ENCODE measurements around the gene ASF1B. TPM values are rescaled to one million over a fixed set of nuclear protein-coding genes. Genes with fewer than 3 reads are reported as not detected.

The ASF1B gene
- polyA plus RNA-seq, 4 donors, result 3.1 to 26.2 (median 10.3) TPM

DNA sequence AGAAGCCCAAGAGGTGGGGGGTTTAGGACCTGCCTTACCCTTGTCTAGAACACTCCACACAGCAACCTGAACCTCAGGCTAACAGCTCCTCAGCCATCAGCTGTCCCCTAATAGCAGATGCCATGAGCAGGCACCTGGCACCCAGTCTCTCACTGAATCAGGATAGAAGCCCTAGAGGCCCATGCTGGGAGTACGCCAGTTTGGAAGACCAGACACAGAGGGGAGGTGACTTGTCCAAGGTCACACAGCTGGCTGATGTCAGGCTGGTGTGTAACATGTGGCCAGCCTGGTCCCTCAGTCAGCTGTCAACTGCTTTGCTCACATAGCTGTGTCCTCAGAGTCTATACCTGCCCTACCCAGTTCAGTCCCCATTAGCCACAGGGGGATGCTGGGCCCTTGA, 33.1 kb downstream of the ASF1B start:
- H3K9me3 ChIP-seq (ENCODE audit: control insufficient read depth in 2 of 2, insufficient read depth in 1 of 2, low read depth in 1 of 2, low read length in 1 of 2), result no peaks in the 10 kb centered on the region
- DNase-seq, result no peak
- no peak overlapping the region for H3K4me3 ChIP-seq (ENCODE audit: low read depth in 1 of 3, low read length in 3 of 3)
- no peaks in the 10 kb centered on the region for H3K27me3 ChIP-seq (ENCODE audit: control insufficient read depth in 3 of 3, insufficient read depth in 3 of 3, low read length in 3 of 3)
- H3K36me3 ChIP-seq (ENCODE audit: control insufficient read depth in 3 of 3, insufficient read depth in 2 of 3, low read depth in 1 of 3, low read length in 3 of 3), result peaks cover 5 to 77% (median 14%) of the 10 kb centered on the region in 3 donors
- WGBS, 3 donors, result 88 to 100% (median 97%) methylated on average over 1 of the region's 1 CpG
- H3K27ac ChIP-seq (ENCODE audit: low read depth in 1 of 3, low read length in 2 of 3), result no peak overlapping the region
- no peaks in the 10 kb centered on the region for H3K4me1 ChIP-seq (ENCODE audit: control insufficient read depth in 3 of 3, insufficient read depth in 2 of 3, low read depth in 1 of 3, low read length in 2 of 3)
- FAIRE-seq, result no peak

DNA sequence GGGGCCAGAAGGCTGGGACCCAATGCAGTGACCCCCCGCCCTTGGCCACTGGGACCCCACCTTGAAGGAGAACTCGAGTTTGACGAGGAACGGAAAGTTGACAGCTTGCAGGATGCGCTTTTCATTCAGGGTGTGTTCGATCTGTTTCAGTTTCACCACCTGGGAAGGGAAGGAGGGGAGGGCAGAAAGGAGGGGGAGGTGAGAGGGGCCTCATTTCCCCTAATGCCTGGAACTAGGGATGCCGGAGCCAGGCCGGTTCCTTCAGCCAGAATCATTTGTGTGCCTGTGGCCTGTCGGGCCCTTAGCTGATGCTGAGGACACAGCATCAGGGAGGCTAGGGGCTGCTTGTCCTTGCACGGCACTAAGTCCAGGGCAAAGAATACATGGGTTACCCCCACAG, 33.6 kb downstream of the ASF1B start:
- Histone ChIP-seq H3K4me3 (ENCODE audit: low read depth in 1 of 3, low read length in 3 of 3) (no peak overlapping the region), H3K9me3 (ENCODE audit: control insufficient read depth in 2 of 2, insufficient read depth in 1 of 2, low read depth in 1 of 2, low read length in 1 of 2) (no peaks in the 10 kb centered on the region), H3K27ac (ENCODE audit: low read depth in 1 of 3, low read length in 2 of 3) (no peak overlapping the region), H3K4me1 (ENCODE audit: control insufficient read depth in 3 of 3, insufficient read depth in 2 of 3, low read depth in 1 of 3, low read length in 2 of 3) (no peaks in the 10 kb centered on the region), H3K27me3 (ENCODE audit: control insufficient read depth in 3 of 3, insufficient read depth in 3 of 3, low read length in 3 of 3) (no peaks in the 10 kb centered on the region), H3K36me3 (ENCODE audit: control insufficient read depth in 3 of 3, insufficient read depth in 2 of 3, low read depth in 1 of 3, low read length in 3 of 3) (peaks cover 5 to 79% (median 16%) of the 10 kb centered on the region in 3 donors)
- FAIRE-seq (no peak), DNase-seq (no peak)
- 84 to 89% (median 84%) methylated on average over 10 of the region's 10 CpGs for WGBS, 3 donors

DNA sequence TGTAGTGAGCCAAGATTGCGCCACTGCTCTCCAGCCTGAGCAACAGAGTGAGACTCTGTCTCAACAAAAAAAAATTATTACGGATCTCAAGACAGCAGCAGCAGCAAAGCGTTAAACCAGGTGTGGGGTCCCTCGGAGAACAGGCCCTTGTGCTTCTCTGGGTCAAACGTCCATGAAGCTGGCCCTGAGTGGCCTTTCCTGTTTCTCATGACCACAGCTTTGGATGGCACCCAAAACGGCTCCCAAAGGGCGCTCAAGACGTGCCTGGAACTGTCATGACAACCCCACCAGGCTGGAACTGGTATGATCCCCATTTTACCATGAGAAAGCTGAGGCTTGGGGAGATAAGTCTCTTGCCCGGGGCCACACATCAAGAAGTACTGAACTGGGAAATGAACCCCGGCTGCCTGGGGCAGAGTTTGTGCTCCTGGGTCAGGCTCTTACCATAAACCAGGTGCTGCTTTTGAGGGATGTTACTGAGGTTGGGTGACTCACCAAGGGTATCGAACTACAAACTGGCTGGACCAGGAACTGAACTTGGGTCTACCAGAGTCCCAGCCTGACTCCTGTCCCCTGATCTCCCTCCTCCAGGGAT, 34.2 kb downstream of the ASF1B start:
- 78 to 92% (median 87%) methylated on average over 11 of the region's 11 CpGs for WGBS, 3 donors
- Histone ChIP-seq H3K27me3 (ENCODE audit: control insufficient read depth in 3 of 3, insufficient read depth in 3 of 3, low read length in 3 of 3) (no peaks in the 10 kb centered on the region), H3K9me3 (ENCODE audit: control insufficient read depth in 2 of 2, insufficient read depth in 1 of 2, low read depth in 1 of 2, low read length in 1 of 2) (no peaks in the 10 kb centered on the region), H3K4me1 (ENCODE audit: control insufficient read depth in 3 of 3, insufficient read depth in 2 of 3, low read depth in 1 of 3, low read length in 2 of 3) (no peaks in the 10 kb centered on the region), H3K4me3 (ENCODE audit: low read depth in 1 of 3, low read length in 3 of 3) (no peak overlapping the region), H3K27ac (ENCODE audit: low read depth in 1 of 3, low read length in 2 of 3) (no peak overlapping the region), H3K36me3 (ENCODE audit: control insufficient read depth in 3 of 3, insufficient read depth in 2 of 3, low read depth in 1 of 3, low read length in 3 of 3) (peaks cover 8 to 79% (median 20%) of the 10 kb centered on the region in 3 donors)
- DNase-seq, result no peak
- no peak for FAIRE-seq

DNA sequence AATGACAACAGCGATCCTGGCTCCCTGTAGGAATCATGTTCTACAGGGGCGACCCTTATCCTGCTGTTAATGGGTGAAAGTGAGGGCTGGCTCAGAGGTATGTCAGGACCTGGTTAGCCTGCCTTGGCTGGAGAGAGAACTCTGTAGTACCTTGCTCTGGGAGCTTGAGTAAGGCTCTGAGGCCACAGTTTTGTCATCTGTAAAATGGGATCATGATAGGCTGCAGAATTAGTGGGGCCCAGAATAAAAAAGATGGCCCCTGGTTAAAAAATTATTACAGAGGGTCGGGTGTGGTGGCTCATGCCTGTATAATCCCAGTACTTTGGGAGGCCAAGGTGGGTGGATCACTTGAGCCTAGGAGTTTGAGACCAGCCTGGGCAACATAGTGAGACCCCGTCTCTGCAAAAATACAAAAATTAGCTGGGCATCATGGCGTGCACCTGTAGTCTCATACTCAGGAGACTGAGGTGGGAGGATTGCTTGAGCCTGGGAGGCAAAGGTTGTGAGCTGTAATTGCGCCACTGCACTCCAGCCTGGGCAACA, 35.3 kb downstream of the ASF1B start:
- DNase-seq, result no peak
- FAIRE-seq, result no peak
- H3K27me3 ChIP-seq (ENCODE audit: control insufficient read depth in 3 of 3, insufficient read depth in 3 of 3, low read length in 3 of 3), result no peaks in the 10 kb centered on the region
- no peaks in the 10 kb centered on the region for H3K4me1 ChIP-seq (ENCODE audit: control insufficient read depth in 3 of 3, insufficient read depth in 2 of 3, low read depth in 1 of 3, low read length in 2 of 3)
- H3K36me3 ChIP-seq (ENCODE audit: control insufficient read depth in 3 of 3, insufficient read depth in 2 of 3, low read depth in 1 of 3, low read length in 3 of 3), result peaks cover 8 to 80% (median 13%) of the 10 kb centered on the region in 3 donors
- no peak overlapping the region for H3K27ac ChIP-seq (ENCODE audit: low read depth in 1 of 3, low read length in 2 of 3)
- WGBS, 3 donors, result 92 to 95% (median 94%) methylated on average over 6 of the region's 6 CpGs
- H3K4me3 ChIP-seq (ENCODE audit: low read depth in 1 of 3, low read length in 3 of 3), result no peak overlapping the region
- no peaks in the 10 kb centered on the region for H3K9me3 ChIP-seq (ENCODE audit: control insufficient read depth in 2 of 2, insufficient read depth in 1 of 2, low read depth in 1 of 2, low read length in 1 of 2)

DNA sequence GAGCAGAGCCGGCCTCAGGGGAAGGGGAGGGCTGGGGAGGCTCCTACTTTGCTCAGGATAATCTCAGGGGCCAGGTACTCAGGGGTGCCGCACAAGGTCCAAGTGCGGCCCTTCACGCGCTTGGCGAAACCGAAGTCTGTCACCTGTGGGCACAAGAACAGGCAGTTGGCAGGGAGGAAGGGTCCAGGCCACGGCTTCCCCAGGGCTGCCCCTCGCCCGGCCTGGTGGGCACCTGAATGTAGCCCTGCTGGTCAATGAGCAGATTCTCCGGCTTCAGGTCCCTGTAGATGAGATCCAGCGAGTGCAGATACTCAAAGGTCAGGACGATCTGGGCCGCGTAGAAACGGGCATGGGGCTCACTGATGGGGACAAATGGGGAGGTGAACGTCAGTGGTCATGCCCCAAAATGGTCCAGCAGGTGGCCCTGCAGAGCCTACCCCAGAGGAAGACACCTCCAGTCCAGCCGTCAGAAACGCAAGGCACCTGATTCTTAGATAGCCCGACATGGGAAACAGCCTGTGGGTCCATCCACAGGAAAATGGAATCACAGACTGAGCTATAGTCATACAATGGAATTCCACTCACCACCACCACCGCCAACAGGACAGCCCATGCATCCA, 38.7 kb downstream of the ASF1B start:
- 85 to 90% (median 86%) methylated on average over 21 of the region's 21 CpGs for WGBS, 3 donors
- FAIRE-seq, result no peak

DNA sequence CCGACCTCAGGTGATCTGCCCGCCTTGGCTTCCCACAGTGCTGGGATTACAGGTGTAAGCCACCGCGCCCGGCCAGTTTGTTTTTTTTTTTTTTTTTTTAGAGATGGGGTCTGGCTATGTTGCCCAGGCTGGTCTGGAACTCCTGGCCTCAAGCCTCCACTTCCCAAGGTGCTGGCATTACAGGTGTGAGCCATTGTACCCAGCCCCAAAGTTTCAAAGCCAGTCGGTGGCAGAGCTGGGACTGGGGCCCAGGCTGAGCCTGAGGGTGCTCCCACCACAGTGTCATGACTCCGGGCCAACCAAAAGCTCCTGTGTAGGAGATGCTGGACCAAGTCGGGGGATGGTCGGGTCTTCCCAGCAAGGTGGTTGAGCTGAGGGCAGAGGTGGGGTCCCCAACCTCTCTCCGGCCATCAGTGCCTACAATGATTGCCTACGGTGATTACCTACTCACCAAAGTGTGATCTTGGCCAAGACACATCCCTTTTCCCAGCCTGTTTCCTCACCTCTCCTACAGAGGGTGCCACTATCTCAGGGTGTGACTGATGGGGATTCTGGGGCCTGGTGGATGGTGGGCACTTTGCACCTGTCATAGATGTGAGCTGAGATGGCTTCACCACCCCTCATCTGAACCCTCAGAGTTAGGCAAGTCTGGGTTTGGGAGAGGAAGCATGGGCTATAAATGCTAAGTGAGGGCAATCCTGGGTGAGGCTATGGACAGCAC, 40.0 kb downstream of the ASF1B start:
- FAIRE-seq, result no peak
- WGBS, 3 donors, result 93 to 97% (median 95%) methylated on average over 9 to 11 of the region's 11 CpGs

More for the DNA sequence above, 38.7 kb downstream of the ASF1B start:
- DNase-seq, result no peak
- Histone ChIP-seq H3K4me3 (ENCODE audit: low read depth in 1 of 3, low read length in 3 of 3) (no peak overlapping the region), H3K27ac (ENCODE audit: low read depth in 1 of 3, low read length in 2 of 3) (no peak overlapping the region), H3K4me1 (ENCODE audit: control insufficient read depth in 3 of 3, insufficient read depth in 2 of 3, low read depth in 1 of 3, low read length in 2 of 3) (no peaks in the 10 kb centered on the region), H3K36me3 (ENCODE audit: control insufficient read depth in 3 of 3, insufficient read depth in 2 of 3, low read depth in 1 of 3, low read length in 3 of 3) (peaks cover 8 to 70% (median 8%) of the 10 kb centered on the region in 3 donors), H3K9me3 (ENCODE audit: control insufficient read depth in 2 of 2, insufficient read depth in 1 of 2, low read depth in 1 of 2, low read length in 1 of 2) (peaks cover 0 to 11% of the 10 kb centered on the region in 2 donors), H3K27me3 (ENCODE audit: control insufficient read depth in 3 of 3, insufficient read depth in 3 of 3, low read length in 3 of 3) (no peaks in the 10 kb centered on the region)

DNA sequence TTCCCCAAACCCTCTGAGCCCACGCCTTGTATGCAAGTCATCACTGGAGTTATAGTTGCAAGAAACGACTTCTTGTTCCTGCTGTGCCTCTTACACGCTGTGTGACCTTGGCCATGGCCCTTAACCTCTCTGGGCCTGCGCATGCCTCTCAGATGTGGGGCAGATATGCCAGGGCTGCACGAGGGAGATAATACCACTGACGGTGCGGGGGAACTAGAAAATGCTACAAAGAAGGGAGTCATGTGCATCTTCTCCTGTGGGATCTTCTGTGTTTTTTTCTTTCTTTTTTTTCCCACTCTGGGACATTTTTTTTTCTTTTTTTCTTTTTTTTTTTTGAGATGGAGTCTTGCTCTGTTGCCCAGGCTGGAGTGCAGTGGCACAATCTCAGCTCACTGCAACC, 41.5 kb downstream of the ASF1B start:
- no peak overlapping the region for H3K4me3 ChIP-seq (ENCODE audit: low read depth in 1 of 3, low read length in 3 of 3)
- FAIRE-seq (no peak), DNase-seq (no peak)
- no peaks in the 10 kb centered on the region for H3K27me3 ChIP-seq (ENCODE audit: control insufficient read depth in 3 of 3, insufficient read depth in 3 of 3, low read length in 3 of 3)
- H3K36me3 ChIP-seq (ENCODE audit: control insufficient read depth in 3 of 3, insufficient read depth in 2 of 3, low read depth in 1 of 3, low read length in 3 of 3), result peaks cover 3 to 43% (median 6%) of the 10 kb centered on the region in 3 donors
- H3K4me1 ChIP-seq (ENCODE audit: control insufficient read depth in 3 of 3, insufficient read depth in 2 of 3, low read depth in 1 of 3, low read length in 2 of 3), result peaks cover 0 to 6% (median 0%) of the 10 kb centered on the region in 3 donors
- 81 to 84% (median 82%) methylated on average over 7 of the region's 7 CpGs for WGBS, 3 donors
- H3K9me3 ChIP-seq (ENCODE audit: control insufficient read depth in 2 of 2, insufficient read depth in 1 of 2, low read depth in 1 of 2, low read length in 1 of 2), result peaks cover 0 to 11% of the 10 kb centered on the region in 2 donors
- H3K27ac ChIP-seq (ENCODE audit: low read depth in 1 of 3, low read length in 2 of 3), result no peak overlapping the region

More for the DNA sequence above, 40.0 kb downstream of the ASF1B start:
- peaks cover 0 to 11% of the 10 kb centered on the region in 2 donors for H3K9me3 ChIP-seq (ENCODE audit: control insufficient read depth in 2 of 2, insufficient read depth in 1 of 2, low read depth in 1 of 2, low read length in 1 of 2)
- H3K27ac ChIP-seq (ENCODE audit: low read depth in 1 of 3, low read length in 2 of 3), result no peak overlapping the region
- no peak for DNase-seq
- H3K27me3 ChIP-seq (ENCODE audit: control insufficient read depth in 3 of 3, insufficient read depth in 3 of 3, low read length in 3 of 3), result no peaks in the 10 kb centered on the region
- no peak overlapping the region for H3K4me3 ChIP-seq (ENCODE audit: low read depth in 1 of 3, low read length in 3 of 3)
- peaks cover 0 to 6% (median 0%) of the 10 kb centered on the region in 3 donors for H3K4me1 ChIP-seq (ENCODE audit: control insufficient read depth in 3 of 3, insufficient read depth in 2 of 3, low read depth in 1 of 3, low read length in 2 of 3)
- H3K36me3 ChIP-seq (ENCODE audit: control insufficient read depth in 3 of 3, insufficient read depth in 2 of 3, low read depth in 1 of 3, low read length in 3 of 3), result peaks cover 3 to 59% (median 8%) of the 10 kb centered on the region in 3 donors

DNA sequence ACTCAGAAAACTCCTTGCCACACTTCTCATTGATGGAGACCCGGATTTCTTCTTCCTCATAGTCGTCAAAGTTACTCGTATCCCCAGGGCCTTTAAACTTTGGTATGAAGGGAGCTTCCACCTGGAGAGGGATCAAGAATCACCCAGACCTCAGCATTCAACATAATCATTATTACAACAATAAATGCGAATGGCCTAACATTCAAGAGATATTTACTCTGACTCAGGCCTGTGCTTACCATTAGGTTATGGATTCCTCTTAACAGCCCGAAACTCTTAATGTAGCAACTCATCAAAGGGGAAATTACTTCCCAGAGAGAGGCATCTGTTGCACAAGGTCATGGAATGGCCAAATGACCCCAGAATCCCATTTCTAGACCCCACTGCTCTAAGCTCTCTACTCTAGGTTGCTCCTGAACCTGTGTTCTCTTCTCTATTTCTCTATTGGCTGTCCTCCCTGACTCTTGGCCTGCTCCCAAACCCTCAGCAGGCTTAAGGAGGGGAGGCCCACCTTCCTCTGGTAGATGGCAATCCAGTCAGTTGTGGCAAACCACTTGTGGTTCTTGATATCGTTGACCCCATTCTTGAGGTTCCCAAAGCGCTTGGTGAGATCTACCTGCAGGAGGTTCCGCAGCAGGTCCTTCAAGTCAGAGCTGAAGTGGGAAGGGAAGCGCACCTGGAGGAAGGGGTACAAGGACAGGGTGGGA, 43.1 kb downstream of the ASF1B start:
- H3K4me3 ChIP-seq (ENCODE audit: low read depth in 1 of 3, low read length in 3 of 3), result no peak overlapping the region
- no peak for FAIRE-seq
- 94 to 96% (median 95%) methylated on average over 9 of the region's 9 CpGs for WGBS, 3 donors
- peaks cover 3 to 44% (median 6%) of the 10 kb centered on the region in 3 donors for H3K36me3 ChIP-seq (ENCODE audit: control insufficient read depth in 3 of 3, insufficient read depth in 2 of 3, low read depth in 1 of 3, low read length in 3 of 3)
- no peaks in the 10 kb centered on the region for H3K27me3 ChIP-seq (ENCODE audit: control insufficient read depth in 3 of 3, insufficient read depth in 3 of 3, low read length in 3 of 3)
- peaks cover 0 to 9% (median 0%) of the 10 kb centered on the region in 3 donors for H3K4me1 ChIP-seq (ENCODE audit: control insufficient read depth in 3 of 3, insufficient read depth in 2 of 3, low read depth in 1 of 3, low read length in 2 of 3)
- no peak for DNase-seq
- H3K27ac ChIP-seq (ENCODE audit: low read depth in 1 of 3, low read length in 2 of 3), result no peak overlapping the region
- H3K9me3 ChIP-seq (ENCODE audit: control insufficient read depth in 2 of 2, insufficient read depth in 1 of 2, low read depth in 1 of 2, low read length in 1 of 2), result peaks cover 0 to 11% of the 10 kb centered on the region in 2 donors

Data from small intestine (tissue), 7 donors.